Adrenal gland (tissue), 12 donors: ENCODE data around the gene TMEM236. TPM values are rescaled to one million over a fixed set of nuclear protein-coding genes. Genes with fewer than 3 reads are reported as not detected.

Experiments used
- DNase-seq, 7 donors: peaks; one replicate each; pipeline ENCODE4 v3.0.0-alpha.2; 2019 to 2020
- H3K27ac ChIP-seq, 5 donors: fragments of 200-600 bp; sonication (generic) in 4 of 5; 1 replicate in 3 of 5; 2 replicates in 2 of 5; pipeline versions ENCODE4 v1.5.1 to v1.8.0; 2016 to 2020; ENCODE audit warnings: mild to moderate bottlenecking in 1 of 5
- H3K27me3 ChIP-seq: fragments of 200-600 bp; 2 replicates; pipeline ENCODE4 v1.8.0; 2021
- H3K36me3 ChIP-seq, 2 donors: fragments of 200-600 bp; replicated peaks in 1 of 2; 1 replicate in 1 of 2; 2 replicates in 1 of 2; pipeline versions ENCODE4 v1.5.1 to v1.8.0; 2018 to 2022
- H3K4me1 ChIP-seq, 2 donors: fragments of 200-600 bp; replicated peaks in 1 of 2; 1 replicate in 1 of 2; 2 replicates in 1 of 2; pipeline versions ENCODE4 v1.5.1 to v1.8.0; 2018 to 2021
- H3K4me3 ChIP-seq, 4 donors: fragments of 200-600 bp; sonication (generic) in 3 of 4; one replicate each; pipeline ENCODE4 v1.5.1; 2016 to 2018
- H3K9me3 ChIP-seq, 3 donors: fragments of 200-600 bp; sonication (generic) in 1 of 3; replicated peaks in 1 of 3; 1 replicate in 2 of 3; 2 replicates in 1 of 3; pipeline versions ENCODE4 v1.5.1 to v1.8.0; 2016 to 2021
- POLR2A ChIP-seq, 2 donors: fragments of 450-650 bp; IDR thresholded peaks; one replicate each; pipeline ENCODE4 v1.6.1; 2017; ENCODE audit warnings: antibody characterized with exemption in 2 of 2, mild to moderate bottlenecking in 2 of 2, moderate library complexity in 1 of 2
- WGBS, 4 donors: extraction: QIAGEN DNeasy Blood & Tissue Kit in 2 of 4; methylation state at CpG; one replicate each; pipeline versions ENCODE4 v1.1.5 to v1.1.7; 2013 to 2017; 5-methylcytosine and 5-hydroxymethylcytosine counted together
- intact Hi-C, 2 donors: fragments of 100-400 bp; cut with DNase I; formaldehyde crosslinking; loops; one replicate each; pipeline versions ENCODE4 v1.14.1 to v1.15.0; 2022 to 2023
- polyA plus RNA-seq, 3 donors: library from polyadenylated mRNA; stranded (reverse); fragments of 200-250 nt in 2 of 3; fragments of 350-450 nt in 1 of 3; fragmentation: Illumina TruSeq in 1 of 3; extraction: RNeasy Lipid Tissue Mini Kit (QIAGEN cat#74804) in 1 of 3; gene quantifications; one replicate each; pipeline ENCODE4 v1.2.3, GENCODE V29; 2013 to 2014
- total RNA-seq, 9 donors: library from RNA; depleted of rRNA in 4 of 9; stranded (reverse); fragments of >200 nt in 4 of 9; fragments of 120-200 nt in 1 of 9; fragmentation: NEBNext Ultra II Directional in 1 of 9; extraction: Animal tissue kit (Norgen Biotek cat#: 25700) in 1 of 9; gene quantifications; one replicate each; pipeline versions ENCODE4 v1.1.0 to v1.2.4, GENCODE V29; 2013 to 2023
- TF ChIP-seq, protein P1 (sequence below), 6 experiments: fragments of 450-650 bp in 4 of 6; fragments of 200-600 bp in 2 of 6; sonication (generic) in 1 of 6; IDR thresholded peaks; 1 replicate in 5 of 6; 2 replicates in 1 of 6; pipeline versions ENCODE4 v1.5.1 to v1.8.0; 2016 to 2021; ENCODE audit warnings: antibody characterized with exemption in 6 of 6, mild to moderate bottlenecking in 2 of 6, moderate library complexity in 1 of 6
- donor health status: healthy with polysubstance abuse.
- donor health status: Bipolar disorder and iron deficiency.
- donor health status: DM: yes; HTN: yes; CAD: no.
- donor health status: DM: no; HTN: no; CAD: no.
- donor health status: DM: no; HTN: no; CAD: no.
- donor health status: DM: yes; HTN: yes; CAD: no.

Gene TMEM236
- total and polyA plus RNA-seq, 12 donors, result 0.24 to 2.8 (median 1.6) TPM

DNA sequence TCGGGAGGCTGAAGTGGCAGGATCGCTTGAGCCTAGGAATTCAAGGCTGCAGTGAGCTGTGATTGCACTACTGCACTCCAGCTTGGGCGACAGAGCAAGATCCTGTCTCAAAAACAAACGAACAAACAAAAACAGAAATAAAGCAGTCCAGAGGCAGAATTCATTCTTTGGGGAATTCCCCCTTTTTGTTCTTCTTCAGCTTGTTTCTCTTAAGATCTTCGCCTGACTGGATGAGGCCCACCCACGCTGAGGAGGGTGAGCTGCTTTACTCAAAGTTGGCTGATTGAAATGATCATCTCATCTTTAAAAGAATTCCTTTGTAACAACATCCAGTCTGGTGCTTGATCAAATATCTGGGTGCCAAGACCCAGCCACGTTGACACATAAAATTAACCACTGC is 67.8 kb downstream of the TMEM236 start:
- H3K27ac ChIP-seq, result no peak overlapping the region
- intact Hi-C loops, result no loop called here
- H3K4me1 ChIP-seq, result no peaks in the 10 kb centered on the region
- no peak for TF ChIP-seq POLR2A (IDR thresholded peaks at IDR 0.05)
- TF ChIP-seq, protein P1, sequence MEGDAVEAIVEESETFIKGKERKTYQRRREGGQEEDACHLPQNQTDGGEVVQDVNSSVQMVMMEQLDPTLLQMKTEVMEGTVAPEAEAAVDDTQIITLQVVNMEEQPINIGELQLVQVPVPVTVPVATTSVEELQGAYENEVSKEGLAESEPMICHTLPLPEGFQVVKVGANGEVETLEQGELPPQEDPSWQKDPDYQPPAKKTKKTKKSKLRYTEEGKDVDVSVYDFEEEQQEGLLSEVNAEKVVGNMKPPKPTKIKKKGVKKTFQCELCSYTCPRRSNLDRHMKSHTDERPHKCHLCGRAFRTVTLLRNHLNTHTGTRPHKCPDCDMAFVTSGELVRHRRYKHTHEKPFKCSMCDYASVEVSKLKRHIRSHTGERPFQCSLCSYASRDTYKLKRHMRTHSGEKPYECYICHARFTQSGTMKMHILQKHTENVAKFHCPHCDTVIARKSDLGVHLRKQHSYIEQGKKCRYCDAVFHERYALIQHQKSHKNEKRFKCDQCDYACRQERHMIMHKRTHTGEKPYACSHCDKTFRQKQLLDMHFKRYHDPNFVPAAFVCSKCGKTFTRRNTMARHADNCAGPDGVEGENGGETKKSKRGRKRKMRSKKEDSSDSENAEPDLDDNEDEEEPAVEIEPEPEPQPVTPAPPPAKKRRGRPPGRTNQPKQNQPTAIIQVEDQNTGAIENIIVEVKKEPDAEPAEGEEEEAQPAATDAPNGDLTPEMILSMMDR (IDR thresholded peaks at IDR 0.05), result no peak
- DNase-seq, result no peak
- no peaks in the 10 kb centered on the region for H3K27me3 ChIP-seq
- no peaks in the 10 kb centered on the region for H3K9me3 ChIP-seq
- H3K4me3 ChIP-seq, result no peak overlapping the region
- H3K36me3 ChIP-seq, result no peaks in the 10 kb centered on the region
- 72 to 86% (median 76%) methylated on average over 7 of the region's 7 CpGs for WGBS, 4 donors

DNA sequence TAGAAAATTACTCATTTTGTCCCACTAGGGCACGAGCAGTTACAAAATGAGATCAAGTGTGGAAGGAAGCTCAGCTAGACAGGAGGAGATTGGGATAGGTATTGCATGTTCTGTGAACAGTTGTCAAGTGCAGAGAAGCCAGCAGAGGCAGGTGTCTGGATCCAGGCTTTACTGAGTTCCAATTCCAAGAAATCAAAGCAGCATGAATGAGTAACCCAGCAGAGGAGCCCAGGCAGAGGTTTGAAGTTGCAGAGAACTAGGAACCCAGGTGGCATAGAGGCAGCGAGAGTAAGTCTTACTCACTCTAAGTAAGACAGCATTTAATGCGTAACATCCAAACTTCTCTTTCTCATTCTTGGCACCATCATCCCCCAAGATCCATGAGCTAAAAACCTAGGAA is 68.9 kb downstream of the TMEM236 start:
- Histone ChIP-seq H3K9me3 (no peaks in the 10 kb centered on the region), H3K27me3 (no peaks in the 10 kb centered on the region), H3K4me3 (no peak overlapping the region), H3K4me1 (no peaks in the 10 kb centered on the region), H3K36me3 (no peaks in the 10 kb centered on the region), H3K27ac (no peak overlapping the region)
- intact Hi-C loops, result no loop called here
- TF ChIP-seq, protein P1 (IDR thresholded peaks at IDR 0.05), result no peak
- TF ChIP-seq POLR2A (IDR thresholded peaks at IDR 0.05), result no peak
- DNase-seq, result no peak
- 66 to 83% (median 78%) methylated on average over 3 of the region's 3 CpGs for WGBS, 4 donors

DNA sequence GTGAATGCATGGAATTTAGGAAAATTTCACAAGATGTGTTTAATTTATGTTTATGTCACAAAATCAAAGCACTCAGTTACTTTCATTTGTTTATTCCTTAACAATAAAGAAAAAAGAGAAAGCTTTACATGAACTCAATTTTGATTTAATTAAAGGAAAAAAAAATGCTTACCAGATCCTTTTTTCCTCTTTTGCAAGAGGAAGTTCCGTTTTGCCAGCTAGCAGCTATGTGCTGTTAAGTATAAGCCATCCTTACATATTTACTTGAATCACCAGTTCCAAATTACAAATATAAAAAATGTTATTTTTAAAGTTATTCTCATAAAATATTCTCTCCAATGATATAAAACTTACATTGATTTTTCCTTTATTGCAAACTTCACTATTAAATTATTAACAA is 69.9 kb downstream of the TMEM236 start:
- intact Hi-C loops, result no loop called here
- Histone ChIP-seq H3K4me1 (no peaks in the 10 kb centered on the region), H3K27me3 (no peaks in the 10 kb centered on the region), H3K9me3 (no peaks in the 10 kb centered on the region), H3K36me3 (no peaks in the 10 kb centered on the region), H3K4me3 (no peak overlapping the region), H3K27ac (no peak overlapping the region)
- DNase-seq, result no peak
- WGBS, 4 donors, result 36 to 53% (median 41%) methylated on average over 1 of the region's 1 CpG
- TF ChIP-seq, protein P1 (IDR thresholded peaks at IDR 0.05), result no peak
- no peak for TF ChIP-seq POLR2A (IDR thresholded peaks at IDR 0.05)

DNA sequence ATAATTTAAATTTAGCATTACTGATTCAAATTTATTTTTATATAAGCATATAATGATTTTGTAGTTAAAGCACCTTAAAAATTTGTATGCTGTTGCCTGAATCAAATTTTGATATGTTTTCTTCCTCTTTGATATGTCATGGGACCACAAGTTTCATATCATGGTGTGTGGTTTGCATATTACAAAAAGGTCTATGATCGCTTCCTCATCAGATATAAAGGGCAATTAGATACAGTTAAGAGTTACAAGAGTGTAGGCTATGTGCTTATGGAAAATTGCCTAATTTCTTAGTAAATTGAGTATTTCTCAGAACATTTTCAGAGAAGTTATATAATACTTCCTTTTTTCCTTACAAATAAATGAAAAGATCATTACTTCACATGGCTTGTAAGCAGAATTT is 79.3 kb downstream of the TMEM236 start:
- Histone ChIP-seq H3K36me3 (no peaks in the 10 kb centered on the region), H3K27ac (no peak overlapping the region), H3K9me3 (no peaks in the 10 kb centered on the region), H3K4me1 (peaks cover 0 to 9% of the 10 kb centered on the region in 2 donors), H3K4me3 (no peak overlapping the region), H3K27me3 (no peaks in the 10 kb centered on the region)
- no peak for DNase-seq
- 63 to 85% (median 77%) methylated on average over 1 of the region's 1 CpG for WGBS, 4 donors
- intact Hi-C loops, result no loop called here
- no peak for TF ChIP-seq POLR2A (IDR thresholded peaks at IDR 0.05)
- TF ChIP-seq, protein P1 (IDR thresholded peaks at IDR 0.05), result no peak
